ENCODE results near the gene QKI.

DNA sequence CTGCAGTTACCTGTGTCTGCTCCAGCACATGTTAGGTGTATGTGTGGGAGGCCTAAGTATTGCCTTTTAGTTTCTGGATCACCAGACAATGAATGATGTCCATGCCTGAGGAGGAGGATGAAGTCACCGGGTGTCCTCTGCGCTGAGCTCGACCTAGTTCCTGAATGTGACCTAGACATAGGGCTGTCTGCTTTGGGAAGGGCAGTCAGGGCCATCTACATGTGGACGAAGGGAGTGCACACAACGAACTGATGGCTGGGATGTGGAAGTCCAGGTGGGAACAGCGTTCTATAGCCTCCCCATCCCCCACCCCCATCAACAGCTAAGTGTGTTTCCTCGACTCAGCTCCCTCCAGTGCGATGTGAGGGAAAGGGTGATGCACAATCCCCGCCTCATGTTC lies 186.3 kb downstream of the QKI start:
- TF ChIP-seq, protein P1, sequence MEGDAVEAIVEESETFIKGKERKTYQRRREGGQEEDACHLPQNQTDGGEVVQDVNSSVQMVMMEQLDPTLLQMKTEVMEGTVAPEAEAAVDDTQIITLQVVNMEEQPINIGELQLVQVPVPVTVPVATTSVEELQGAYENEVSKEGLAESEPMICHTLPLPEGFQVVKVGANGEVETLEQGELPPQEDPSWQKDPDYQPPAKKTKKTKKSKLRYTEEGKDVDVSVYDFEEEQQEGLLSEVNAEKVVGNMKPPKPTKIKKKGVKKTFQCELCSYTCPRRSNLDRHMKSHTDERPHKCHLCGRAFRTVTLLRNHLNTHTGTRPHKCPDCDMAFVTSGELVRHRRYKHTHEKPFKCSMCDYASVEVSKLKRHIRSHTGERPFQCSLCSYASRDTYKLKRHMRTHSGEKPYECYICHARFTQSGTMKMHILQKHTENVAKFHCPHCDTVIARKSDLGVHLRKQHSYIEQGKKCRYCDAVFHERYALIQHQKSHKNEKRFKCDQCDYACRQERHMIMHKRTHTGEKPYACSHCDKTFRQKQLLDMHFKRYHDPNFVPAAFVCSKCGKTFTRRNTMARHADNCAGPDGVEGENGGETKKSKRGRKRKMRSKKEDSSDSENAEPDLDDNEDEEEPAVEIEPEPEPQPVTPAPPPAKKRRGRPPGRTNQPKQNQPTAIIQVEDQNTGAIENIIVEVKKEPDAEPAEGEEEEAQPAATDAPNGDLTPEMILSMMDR (IDR thresholded peaks at IDR 0.05; ENCODE audit: insufficient read depth, low read depth, low read length), result no peak
- TF ChIP-seq EZH2 (IDR thresholded peaks at IDR 0.05; ENCODE audit: insufficient read depth, low read length), result no peak
